ENCODE results near the gene PUS1. TPM values are rescaled to one million over a fixed set of nuclear protein-coding genes. Genes with fewer than 3 reads are reported as not detected.

The PUS1 gene
- total and polyA plus RNA-seq, 5 experiments from 2014 or later = 16.9 to 57.0 (median 35.1) TPM

GRCh38 chr12:131913666-131914065, 15.4 kb upstream of the PUS1 start:
- H3K27ac Mint-ChIP-seq = no peak overlapping the region
- H3K4me3 Mint-ChIP-seq = no peak overlapping the region
- no peaks in the 10 kb centered on the region for H3K9me3 Mint-ChIP-seq
- H3K4me1 Mint-ChIP-seq = no peaks in the 10 kb centered on the region
- H3K27me3 Mint-ChIP-seq = no peaks in the 10 kb centered on the region
- ATAC-seq (no peak), DNase-seq (no peak)
- H3K36me3 Mint-ChIP-seq = peaks cover 0 to 13% (median 0%) of the 10 kb centered on the region in 3 donors
- POLR2A ChIA-PET = no interaction called here

- peaks cover 0 to 10% (median 0%) of the 10 kb centered on the region in 3 donors for H3K36me3 Mint-ChIP-seq
- no peaks in the 10 kb centered on the region for H3K27me3 Mint-ChIP-seq
- DNase-seq (no peak), ATAC-seq (no peak)
- H3K4me1 Mint-ChIP-seq = no peaks in the 10 kb centered on the region
- POLR2A ChIA-PET = no interaction called here
- H3K9me3 Mint-ChIP-seq = no peaks in the 10 kb centered on the region
- no peak overlapping the region for H3K27ac Mint-ChIP-seq
- no peak overlapping the region for H3K4me3 Mint-ChIP-seq
Observed at GRCh38 chr12:131914179-131914702, 14.8 kb upstream of the PUS1 start.

GRCh38 chr12:131915000-131915689, 13.9 kb upstream of the PUS1 start:
- ATAC-seq (no peak), DNase-seq (no peak)
- Mint-ChIP-seq H3K4me1 (no peaks in the 10 kb centered on the region), H3K4me3 (no peak overlapping the region), H3K36me3 (peaks cover 0 to 10% (median 0%) of the 10 kb centered on the region in 3 donors), H3K9me3 (no peaks in the 10 kb centered on the region), H3K27me3 (no peaks in the 10 kb centered on the region), H3K27ac (peak overlapping the region in 1 of 10 donors; percentile 40)
- POLR2A ChIA-PET = no interaction called here

- Mint-ChIP-seq H3K27me3 (no peaks in the 10 kb centered on the region), H3K27ac (peak overlapping the region in 1 of 10 donors; percentile 40), H3K36me3 (peaks cover 0 to 12% (median 0%) of the 10 kb centered on the region in 3 donors), H3K4me1 (no peaks in the 10 kb centered on the region), H3K4me3 (no peak overlapping the region), H3K9me3 (no peaks in the 10 kb centered on the region)
- POLR2A ChIA-PET = no interaction called here
- no peak for DNase-seq
- no peak for ATAC-seq
Observed at GRCh38 chr12:131915823-131916222, 13.3 kb upstream of the PUS1 start.

GRCh38 chr12:131916306-131917138, 12.6 kb upstream of the PUS1 start:
- DNase-seq (no peak), ATAC-seq (no peak)
- Mint-ChIP-seq H3K4me1 (no peaks in the 10 kb centered on the region), H3K36me3 (peaks cover 0 to 14% (median 0%) of the 10 kb centered on the region in 3 donors), H3K4me3 (no peak overlapping the region), H3K9me3 (no peaks in the 10 kb centered on the region), H3K27me3 (no peaks in the 10 kb centered on the region), H3K27ac (no peak overlapping the region)
- POLR2A ChIA-PET = no interaction called here

- POLR2A ChIA-PET = no interaction called here
- no peak for ATAC-seq
- no peaks in the 10 kb centered on the region for H3K9me3 Mint-ChIP-seq
- peaks cover 0 to 2% (median 0%) of the 10 kb centered on the region in 4 donors for H3K4me1 Mint-ChIP-seq
- peak in 1 of 10 donors; percentile 43 for DNase-seq
- H3K36me3 Mint-ChIP-seq = peaks cover 0 to 12% (median 0%) of the 10 kb centered on the region in 3 donors
- no peak overlapping the region for H3K27ac Mint-ChIP-seq
- H3K4me3 Mint-ChIP-seq = no peak overlapping the region
- no peaks in the 10 kb centered on the region for H3K27me3 Mint-ChIP-seq
Observed at GRCh38 chr12:131917139-131917710, 11.9 kb upstream of the PUS1 start.

- ATAC-seq (no peak), DNase-seq (no peak)
- peaks cover 0 to 12% (median 0%) of the 10 kb centered on the region in 3 donors for H3K36me3 Mint-ChIP-seq
- peaks cover 0 to 2% (median 0%) of the 10 kb centered on the region in 4 donors for H3K4me1 Mint-ChIP-seq
- POLR2A ChIA-PET = no interaction called here
- H3K9me3 Mint-ChIP-seq = no peaks in the 10 kb centered on the region
- H3K4me3 Mint-ChIP-seq = no peak overlapping the region
- no peaks in the 10 kb centered on the region for H3K27me3 Mint-ChIP-seq
- no peak overlapping the region for H3K27ac Mint-ChIP-seq
Observed at GRCh38 chr12:131917711-131918306, 11.3 kb upstream of the PUS1 start.

GRCh38 chr12:131918311-131919050, 10.6 kb upstream of the PUS1 start:
- no peak overlapping the region for H3K27ac Mint-ChIP-seq
- peaks cover 0 to 12% (median 0%) of the 10 kb centered on the region in 3 donors for H3K36me3 Mint-ChIP-seq
- DNase-seq (no peak), ATAC-seq (no peak)
- POLR2A ChIA-PET = no interaction called here
- H3K4me3 Mint-ChIP-seq = no peak overlapping the region
- no peaks in the 10 kb centered on the region for H3K9me3 Mint-ChIP-seq
- H3K4me1 Mint-ChIP-seq = peaks cover 0 to 4% (median 1%) of the 10 kb centered on the region in 4 donors
- H3K27me3 Mint-ChIP-seq = no peaks in the 10 kb centered on the region

GRCh38 chr12:131919051-131919347, 10.1 kb upstream of the PUS1 start:
- POLR2A ChIA-PET = no interaction called here
- Mint-ChIP-seq H3K36me3 (peaks cover 0 to 12% (median 0%) of the 10 kb centered on the region in 3 donors), H3K9me3 (no peaks in the 10 kb centered on the region), H3K4me3 (no peak overlapping the region), H3K27ac (no peak overlapping the region), H3K4me1 (peaks cover 0 to 8% (median 1%) of the 10 kb centered on the region in 4 donors), H3K27me3 (no peaks in the 10 kb centered on the region)
- DNase-seq (no peak), ATAC-seq (no peak)

GRCh38 chr12:131919366-131920156, 9.5 kb upstream of the PUS1 start:
- Mint-ChIP-seq H3K27ac (peak overlapping the region in 1 of 10 donors; percentile 37), H3K36me3 (peaks cover 0 to 7% (median 0%) of the 10 kb centered on the region in 3 donors), H3K9me3 (no peaks in the 10 kb centered on the region), H3K4me1 (peaks cover 0 to 12% (median 2%) of the 10 kb centered on the region in 4 donors), H3K27me3 (no peaks in the 10 kb centered on the region), H3K4me3 (no peak overlapping the region)
- DNase-seq (no peak), ATAC-seq (no peak)
- POLR2A ChIA-PET = no interaction called here

- no peaks in the 10 kb centered on the region for H3K27me3 Mint-ChIP-seq
- POLR2A ChIA-PET = no interaction called here
- peaks cover 0 to 6% (median 0%) of the 10 kb centered on the region in 3 donors for H3K36me3 Mint-ChIP-seq
- DNase-seq (no peak), ATAC-seq (no peak)
- peaks cover 0 to 17% (median 4%) of the 10 kb centered on the region in 4 donors for H3K4me1 Mint-ChIP-seq
- H3K9me3 Mint-ChIP-seq = no peaks in the 10 kb centered on the region
- H3K4me3 Mint-ChIP-seq = no peak overlapping the region
- no peak overlapping the region for H3K27ac Mint-ChIP-seq
Observed at GRCh38 chr12:131920157-131920508, 8.9 kb upstream of the PUS1 start.
